Measurements from ENCODE around the gene PRKCH.

- no peak for TF ChIP-seq KAT7 (CRISPR knock-in tag; IDR thresholded peaks at IDR 0.05; ENCODE audit: borderline replicate concordance)
- TF ChIP-seq CTCF (IDR thresholded peaks at IDR 0.05): no peak
- TF ChIP-seq USF1 (CRISPR knock-in tag; IDR thresholded peaks at IDR 0.05): no peak
- no peak for TF ChIP-seq NR3C1 (CRISPR knock-in tag; conservative IDR thresholded peaks at IDR 0.05; ENCODE audit: low read depth)
Observed at GRCh38 chr14:61519735-61520134, 198.4 kb downstream of the PRKCH start.

Measured in WTC11 (cell line).